Measurements from ENCODE around the gene C1R. TPM values are rescaled to one million over a fixed set of nuclear protein-coding genes. Genes with fewer than 3 reads are reported as not detected.
A peak's percentile ranks its signal among the peaks of the same experiment; 100 is the strongest.
"Not testable (repeated sequence)": the region's sequence is repeated elsewhere in the genome, so short reads cannot be mapped to it uniquely, and the experiment has no call there.

The C1R gene
- total RNA-seq, 4 donors from 2014 or later: 65.0 to 259 (median 84.7) TPM

GRCh38 chr12:7108796-7109571 lies 16.7 kb upstream of the C1R start, which contains the start of gene C1RL:
Gene C1RL, minus strand, starts transcription at chr12:7109214. Its CDS starts 34 bp downstream, at chr12:7109180.
- TF ChIP-seq CTCF (IDR thresholded peaks at IDR 0.05) (peak in 1 of 3 donors; percentile 91), POLR2A (IDR thresholded peaks at IDR 0.05) (no peak)
- DNase-seq (ENCODE audit: low spot score in 2 of 2): peak; percentile 92 to 99
- 11 to 12% methylated on average over 22 to 23 of the region's 23 CpGs for WGBS, 2 donors
- peak within 1 kb of the TSS; percentile 58 for H3K4me3 ChIP-seq (ENCODE audit: low read depth, poor library complexity, severe bottlenecking)
- intact Hi-C loops (cut with DNase I; ENCODE audit: low total_unique reads): no loop called here

GRCh38 chr12:7108003-7108795 lies 16.0 kb upstream of the C1R start:
- peak overlapping the region; percentile 58 for H3K4me3 ChIP-seq (ENCODE audit: low read depth, poor library complexity, severe bottlenecking)
- 2 to 7% methylated on average over 26 to 29 of the region's 30 CpGs for WGBS, 2 donors
- intact Hi-C loops (cut with DNase I; ENCODE audit: low total_unique reads): no loop called here
- DNase-seq (ENCODE audit: low spot score in 2 of 2): peak; percentile 53 to 95
- TF ChIP-seq CTCF (IDR thresholded peaks at IDR 0.05): no peak
- no peak for TF ChIP-seq POLR2A (IDR thresholded peaks at IDR 0.05)

GRCh38 chr12:7107636-7108002 lies 15.4 kb upstream of the C1R start:
- TF ChIP-seq CTCF (IDR thresholded peaks at IDR 0.05) (no peak), POLR2A (IDR thresholded peaks at IDR 0.05) (no peak)
- DNase-seq (ENCODE audit: low spot score in 2 of 2): no peak
- peak overlapping the region; percentile 58 for H3K4me3 ChIP-seq (ENCODE audit: low read depth, poor library complexity, severe bottlenecking)
- 29 to 32% methylated on average over 3 of the region's 3 CpGs for WGBS, 2 donors
- intact Hi-C loops (cut with DNase I; ENCODE audit: low total_unique reads): no loop called here

- H3K4me3 ChIP-seq (ENCODE audit: low read depth, poor library complexity, severe bottlenecking); DNase-seq (ENCODE audit: low spot score in 2 of 2); intact Hi-C loops (cut with DNase I; ENCODE audit: low total_unique reads): not testable (repeated sequence)
Observed at GRCh38 chr12:7107181-7107580, 14.9 kb upstream of the C1R start.

GRCh38 chr12:7106082-7106481 lies 13.8 kb upstream of the C1R start:
- TF ChIP-seq CTCF (IDR thresholded peaks at IDR 0.05): no peak
- TF ChIP-seq POLR2A (IDR thresholded peaks at IDR 0.05): no peak
- 88 to 97% methylated on average over 1 of the region's 1 CpG for WGBS, 2 donors
- H3K4me3 ChIP-seq (ENCODE audit: low read depth, poor library complexity, severe bottlenecking): no peak overlapping the region
- intact Hi-C loops (cut with DNase I; ENCODE audit: low total_unique reads): no loop called here
- DNase-seq (ENCODE audit: low spot score in 2 of 2): no peak

More at GRCh38 chr12:7107181-7107580, 14.9 kb upstream of the C1R start:
- 97 to 98% methylated on average over 5 of the region's 5 CpGs for WGBS, 2 donors

Data from lower leg skin (tissue), 4 donors.